Stimulated activated CD4-positive, alpha-beta T cell treated with anti-CD3 and anti-CD28 coated beads, Interleukin-15, amount 100 ng/mL, for 1 hour (primary cell): ENCODE data around the gene DGKQ.

ENCODE experiments used
- DNase-seq, 2 donors: peaks; one replicate each; pipeline ENCODE4 v3.0.0-alpha.2; 2020; ENCODE audit warnings: low read depth in 1 of 2, low spot score in 1 of 2

DGKQ gene

DNA sequence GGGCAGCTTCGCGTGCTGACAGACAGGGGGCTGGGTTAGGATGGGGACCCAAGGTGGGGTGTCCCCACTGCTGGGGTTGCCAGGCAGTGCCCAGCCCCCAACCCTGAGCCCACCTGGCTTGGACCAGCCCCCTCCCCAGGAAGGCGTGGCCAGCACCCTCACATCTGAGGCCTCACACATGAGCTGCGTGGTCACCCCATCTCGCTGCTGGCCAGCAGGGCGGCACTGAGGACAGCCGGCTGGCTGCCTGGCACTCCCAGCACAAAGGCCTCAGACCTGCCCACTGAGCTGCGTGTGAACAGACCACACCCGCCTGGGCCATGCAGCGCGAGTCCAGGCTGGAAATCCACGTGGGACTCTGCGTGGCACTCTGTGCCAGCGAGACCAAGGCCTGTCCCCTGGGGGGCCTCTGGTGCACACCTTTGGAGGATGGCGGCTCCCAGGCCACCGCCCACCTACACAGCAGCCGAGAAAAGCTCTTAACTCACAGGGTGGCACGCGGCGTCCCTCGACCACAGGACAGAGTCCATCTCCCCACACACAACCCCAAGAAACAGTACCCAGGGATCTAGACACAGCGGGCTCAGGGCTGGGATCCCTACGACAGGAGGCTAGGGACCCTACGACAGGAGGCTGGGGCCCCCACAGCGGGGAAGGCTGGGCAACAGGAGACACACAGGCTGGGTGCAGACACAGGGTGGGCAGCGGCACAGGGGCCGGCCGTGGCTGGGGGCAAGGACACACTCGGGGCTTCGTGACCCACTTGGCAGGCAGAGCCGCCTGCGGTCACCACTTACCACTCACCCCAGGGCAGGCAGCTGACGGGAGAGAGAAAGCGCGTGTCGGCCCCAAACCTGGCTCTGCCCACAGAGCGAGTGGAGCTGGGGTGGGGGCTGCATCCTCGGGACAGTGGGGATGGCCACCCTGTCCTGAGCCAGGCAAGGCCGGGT lies 9.8 kb downstream of the DGKQ start:
- no peak for DNase-seq

DNA sequence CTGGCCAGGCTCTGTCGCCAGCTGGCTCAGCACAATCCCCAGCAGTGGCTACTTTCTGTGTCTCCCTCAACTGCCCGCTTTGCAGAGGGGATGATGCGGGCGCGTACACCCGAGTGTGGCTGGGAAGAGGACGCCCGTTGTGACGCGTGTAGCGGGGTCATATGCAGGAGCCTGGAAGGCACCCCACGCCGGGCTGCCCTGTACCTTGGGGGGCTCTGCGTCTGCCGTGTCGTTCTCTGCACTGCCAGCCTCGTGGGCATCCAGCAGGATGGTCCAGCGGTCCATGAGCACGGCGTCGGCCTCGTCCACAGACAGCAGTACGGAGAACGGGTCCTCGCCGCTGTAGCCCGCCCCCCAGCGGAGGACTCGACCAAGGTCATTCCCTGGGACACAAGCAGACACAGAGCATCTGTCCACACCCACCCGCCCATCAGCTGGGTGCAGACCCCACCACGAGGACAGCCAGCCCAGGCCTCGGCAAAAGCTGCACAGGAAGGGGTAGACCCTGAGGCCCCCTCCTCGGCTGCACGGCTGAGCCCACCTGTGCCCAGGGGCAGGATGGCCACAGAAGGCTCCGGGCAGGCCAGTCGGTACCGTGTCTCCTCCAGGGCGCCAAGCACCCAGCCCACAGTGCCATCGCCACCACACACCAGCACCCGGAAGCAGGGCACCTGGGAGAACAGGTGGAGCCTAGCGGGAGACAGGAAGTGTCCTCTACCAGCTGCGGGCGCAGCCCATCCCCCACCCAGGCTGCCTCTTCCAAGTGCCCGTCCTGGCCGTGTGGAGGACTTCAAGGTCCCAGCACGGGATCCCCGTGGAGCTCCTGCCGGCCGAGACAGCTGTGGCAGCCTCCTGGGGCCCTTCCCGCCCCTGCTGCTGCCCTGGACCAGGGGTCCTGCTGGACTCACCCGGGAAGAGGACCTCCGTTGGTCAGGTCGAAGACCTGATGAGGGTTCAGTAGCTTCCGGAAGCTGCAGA lies 10.8 kb downstream of the DGKQ start:
- no peak for DNase-seq

DNA sequence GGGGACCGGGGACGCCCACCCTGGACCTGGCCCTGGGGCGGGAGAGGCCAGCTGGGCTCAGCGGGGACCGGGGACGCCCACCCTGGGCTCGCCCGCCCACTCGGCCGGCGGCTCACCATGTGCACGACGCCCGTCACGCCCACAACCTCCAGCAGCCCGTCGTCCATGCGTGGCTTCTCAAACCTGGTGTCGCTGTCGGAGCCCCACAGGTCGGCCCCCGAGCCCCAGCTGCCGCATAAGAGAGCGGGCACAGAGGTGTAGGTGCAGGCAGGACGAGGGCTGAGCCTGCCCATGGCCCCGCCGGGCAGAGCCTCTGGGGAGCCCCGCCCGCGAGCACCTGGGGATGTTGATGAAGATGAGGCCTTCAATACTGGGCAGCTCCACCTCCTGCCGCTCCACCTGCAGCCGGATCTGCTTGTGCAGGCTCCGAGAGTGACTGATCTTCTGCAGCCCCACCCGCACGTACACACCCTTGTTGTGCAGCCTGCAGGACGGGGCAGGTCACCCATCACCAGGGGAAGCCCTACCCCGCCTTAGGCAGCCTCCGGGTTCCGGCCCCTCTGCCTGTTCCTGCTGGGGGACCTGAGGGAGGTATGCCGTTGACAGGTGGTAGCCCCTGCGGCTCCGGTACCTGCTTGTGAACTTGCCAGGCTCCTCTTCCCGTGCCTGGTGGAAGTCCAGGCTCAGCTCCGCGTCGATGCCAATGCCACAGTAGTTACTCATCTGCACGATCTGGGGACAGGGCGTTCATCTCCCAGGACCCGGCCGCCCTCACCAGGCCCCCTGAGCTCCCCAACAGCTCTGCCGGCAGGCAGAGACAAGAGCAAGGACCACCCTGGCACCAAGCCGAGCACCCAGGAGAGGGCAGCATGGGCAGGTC lies 11.8 kb downstream of the DGKQ start:
- DNase-seq = no peak

- no peak for DNase-seq
Observed at GRCh38 chr4:960636-961350, 12.6 kb downstream of the DGKQ start.

- no peak for DNase-seq
Observed at GRCh38 chr4:960140-960635, 13.2 kb downstream of the DGKQ start.

DNA sequence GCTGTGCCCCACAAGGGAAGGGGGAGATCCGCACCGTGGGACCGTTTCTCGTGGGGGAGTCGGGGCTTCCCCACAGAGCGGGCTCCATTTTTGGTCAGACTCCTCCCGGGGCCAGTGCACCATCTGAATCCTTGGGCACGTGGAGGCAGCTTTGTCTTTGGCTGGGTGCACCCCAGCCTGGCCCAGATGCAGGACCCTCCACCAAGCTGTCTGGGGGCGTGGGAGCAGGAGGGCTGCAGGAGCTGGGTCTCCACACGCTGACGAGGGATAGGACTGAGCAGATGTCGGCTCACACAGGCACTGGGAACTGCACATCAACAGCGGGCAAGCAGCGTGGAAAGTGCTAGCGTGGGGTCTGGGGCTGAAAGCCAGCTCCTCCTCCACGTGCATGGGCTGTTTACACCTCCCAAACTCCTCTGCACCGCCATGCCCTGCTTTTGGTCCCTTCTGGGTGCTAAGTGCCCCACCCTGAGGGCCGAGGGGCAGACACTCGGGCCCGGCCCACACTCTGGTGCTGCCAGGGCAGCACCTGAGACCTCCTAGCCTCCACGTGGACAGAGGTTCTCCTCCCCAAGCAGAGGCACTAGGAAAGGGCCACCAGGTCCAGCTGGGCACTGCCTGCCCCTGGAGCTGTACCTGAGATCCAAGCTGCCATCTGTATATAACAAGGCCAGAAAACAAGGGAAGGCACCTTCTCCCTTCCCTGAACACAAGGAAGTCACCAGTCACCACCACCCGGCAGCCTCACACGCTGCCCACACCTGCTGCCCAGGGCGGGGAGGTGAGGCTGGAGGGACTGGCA lies 13.8 kb downstream of the DGKQ start:
- DNase-seq = no peak

DNA sequence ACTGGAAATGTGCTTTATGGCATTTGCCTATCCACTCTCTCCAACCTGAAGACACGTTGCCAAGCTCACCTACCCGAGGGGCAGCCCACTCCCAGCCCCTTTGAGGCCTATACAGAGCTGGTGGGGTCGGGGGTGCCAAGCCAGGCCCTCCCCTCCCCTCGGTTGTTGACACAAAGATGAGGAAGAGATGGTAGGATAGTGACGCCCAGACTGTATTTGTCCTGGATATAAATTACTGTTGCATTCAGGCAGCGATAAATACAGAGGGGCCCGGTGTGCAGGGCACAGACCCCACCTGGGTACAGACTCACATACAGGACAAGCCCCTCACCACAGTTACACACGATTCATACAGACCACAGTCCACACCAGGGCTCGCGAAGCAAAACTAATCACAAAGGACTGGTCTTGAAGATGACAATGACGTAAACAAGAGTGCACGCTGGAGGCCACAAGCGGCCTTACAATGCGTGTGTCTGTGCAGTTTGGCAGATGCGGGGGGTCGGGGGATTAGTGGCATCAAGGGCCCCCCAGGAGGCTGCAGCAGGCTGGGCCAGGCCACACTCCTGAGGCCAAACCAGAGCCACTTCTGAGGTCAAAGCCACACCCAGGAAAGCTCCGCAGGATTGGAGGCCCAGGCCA lies 14.6 kb downstream of the DGKQ start:
- no peak for DNase-seq

DNA sequence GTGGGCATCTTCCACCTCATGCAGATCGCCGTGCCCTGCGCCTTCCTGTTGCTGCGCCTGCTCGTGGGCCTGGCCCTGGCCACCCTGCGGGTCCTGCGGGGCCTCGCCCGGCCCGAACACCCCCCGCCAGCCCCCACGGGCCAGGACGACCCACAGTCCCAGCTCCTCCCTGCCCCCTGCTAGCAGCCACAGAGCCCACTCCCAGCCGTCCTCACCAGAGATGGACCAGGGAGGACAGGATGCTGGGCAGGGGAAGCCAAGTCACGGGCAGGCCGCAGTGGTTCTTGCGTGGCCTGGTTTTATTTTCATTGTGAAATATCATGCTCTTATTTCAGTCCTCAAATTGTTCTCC lies 15.1 kb downstream of the DGKQ start:
- DNase-seq = no peak

DNA sequence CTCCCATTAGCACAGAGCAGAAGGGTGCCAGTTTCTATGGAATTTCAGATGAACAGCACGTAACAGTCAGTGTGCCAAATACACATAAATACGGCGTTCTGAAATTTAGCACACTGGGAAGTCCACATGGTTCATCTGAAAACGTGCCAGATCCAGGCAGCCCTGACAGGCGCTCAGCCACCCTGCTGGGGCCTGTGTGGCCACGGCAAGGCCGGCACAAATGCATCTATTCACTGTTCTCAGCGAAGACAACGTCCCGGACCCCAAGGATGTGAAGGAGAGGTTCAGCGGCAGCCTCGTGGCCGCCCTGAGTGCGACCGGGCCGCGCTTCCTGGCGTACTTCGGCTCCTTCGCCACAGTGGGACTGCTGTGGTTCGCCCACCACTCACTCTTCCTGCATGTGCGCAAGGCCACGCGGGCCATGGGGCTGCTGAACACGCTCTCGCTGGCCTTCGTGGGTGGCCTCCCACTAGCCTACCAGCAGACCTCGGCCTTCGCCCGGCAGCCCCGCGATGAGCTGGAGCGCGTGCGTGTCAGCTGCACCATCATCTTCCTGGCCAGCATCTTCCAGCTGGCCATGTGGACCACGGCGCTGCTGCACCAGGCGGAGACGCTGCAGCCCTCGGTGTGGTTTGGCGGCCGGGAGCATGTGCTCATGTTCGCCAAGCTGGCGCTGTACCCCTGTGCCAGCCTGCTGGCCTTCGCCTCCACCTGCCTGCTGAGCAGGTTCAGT lies 15.6 kb downstream of the DGKQ start:
- no peak for DNase-seq

GRCh38 chr4:957231-957580 lies 16.2 kb downstream of the DGKQ start:
- no peak for DNase-seq

- no peak for DNase-seq
Observed at GRCh38 chr4:956531-957230, 16.7 kb downstream of the DGKQ start.

- no peak for DNase-seq
Observed at GRCh38 chr4:955931-956381, 17.4 kb downstream of the DGKQ start.

GRCh38 chr4:955161-955921 lies 18.0 kb downstream of the DGKQ start:
- DNase-seq = no peak

GRCh38 chr4:954211-955020 lies 19.0 kb downstream of the DGKQ start:
- no peak for DNase-seq

GRCh38 chr4:953574-953915 lies 19.8 kb downstream of the DGKQ start:
- no peak for DNase-seq
